GM19463 (cell line): ENCODE results near the gene UTP11.
"Not testable (repeated sequence)": the region's sequence is repeated elsewhere in the genome, so short reads cannot be mapped to it uniquely, and the experiment has no call there.

Experiments used
- ATAC-seq: cut with Tn5 transposase; IDR thresholded peaks from one replicate; pipeline ENCODE4 v1.9.1; 2021; ENCODE audit warnings: mild to moderate bottlenecking, moderate library complexity; ENCODE audit not compliant: unreplicated experiment

The UTP11 gene

DNA sequence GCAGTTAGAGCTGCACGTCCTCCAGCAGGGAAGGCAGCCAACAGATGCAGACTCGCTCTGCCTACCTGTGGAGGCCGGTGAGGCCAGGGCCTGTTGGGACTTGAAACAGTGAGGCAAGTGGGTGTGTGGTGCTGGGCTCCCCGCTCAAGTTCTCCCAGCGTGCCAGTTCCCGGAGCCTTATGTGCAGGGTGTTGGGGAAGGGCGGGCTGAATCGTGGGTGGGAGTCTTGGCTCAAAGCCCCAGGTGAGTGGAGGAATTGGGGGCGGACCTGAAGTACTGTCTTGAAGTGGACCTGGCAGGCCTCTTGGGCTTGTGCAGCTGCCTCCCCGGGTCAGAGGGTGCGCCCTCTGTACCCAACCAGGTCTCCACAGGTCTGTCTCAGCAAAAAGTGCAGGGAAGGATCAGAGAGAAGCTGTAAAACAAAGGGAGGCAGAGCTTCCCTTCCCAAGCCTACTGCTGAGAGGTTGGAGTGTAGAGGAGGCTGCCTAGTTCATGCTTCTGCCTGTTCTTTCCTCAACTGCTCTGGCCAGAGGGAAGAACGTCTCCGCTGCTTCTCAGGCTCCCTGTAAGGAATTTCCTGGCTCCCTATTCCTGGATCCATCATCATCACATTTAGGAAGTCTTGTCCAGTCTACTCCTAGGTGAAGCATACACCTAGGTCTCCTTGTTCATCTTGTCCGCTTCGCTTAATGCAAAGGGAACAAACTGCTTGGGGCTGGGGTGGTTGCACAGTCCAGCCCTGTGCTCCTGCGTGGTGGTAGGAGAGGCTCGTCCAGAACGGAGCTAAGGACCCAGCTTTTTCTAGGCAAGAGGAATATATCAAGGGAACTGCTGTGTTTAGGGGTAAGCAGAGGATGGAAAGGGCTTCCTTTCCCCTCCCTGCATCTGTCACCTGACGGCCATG lies 14.9 kb downstream of the UTP11 start:
- ATAC-seq: no peak

DNA sequence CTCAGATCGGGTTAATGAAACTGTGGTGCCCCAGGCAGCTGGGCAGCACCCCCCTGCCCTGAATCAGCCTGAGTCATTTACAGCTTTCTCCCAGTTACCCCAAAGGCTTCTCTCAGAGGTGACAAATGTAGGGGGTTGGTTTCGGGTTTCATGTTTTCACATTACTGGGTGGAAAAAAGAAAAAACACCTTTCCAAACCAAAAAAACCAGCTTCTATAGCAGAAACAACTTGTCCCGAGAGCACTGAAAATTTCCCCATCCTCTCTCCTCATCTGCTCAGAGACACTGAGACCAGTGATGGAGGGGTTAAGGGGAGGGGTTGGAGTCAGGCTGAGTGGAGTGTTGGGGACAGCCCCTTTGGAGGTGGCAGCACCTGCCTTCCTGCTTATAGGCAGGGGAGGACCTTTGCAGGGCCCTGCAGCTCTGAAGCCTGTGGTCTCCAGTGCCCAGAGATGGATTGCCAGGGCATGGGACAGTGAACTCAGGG lies 15.6 kb downstream of the UTP11 start:
- peak; percentile 78 for ATAC-seq

DNA sequence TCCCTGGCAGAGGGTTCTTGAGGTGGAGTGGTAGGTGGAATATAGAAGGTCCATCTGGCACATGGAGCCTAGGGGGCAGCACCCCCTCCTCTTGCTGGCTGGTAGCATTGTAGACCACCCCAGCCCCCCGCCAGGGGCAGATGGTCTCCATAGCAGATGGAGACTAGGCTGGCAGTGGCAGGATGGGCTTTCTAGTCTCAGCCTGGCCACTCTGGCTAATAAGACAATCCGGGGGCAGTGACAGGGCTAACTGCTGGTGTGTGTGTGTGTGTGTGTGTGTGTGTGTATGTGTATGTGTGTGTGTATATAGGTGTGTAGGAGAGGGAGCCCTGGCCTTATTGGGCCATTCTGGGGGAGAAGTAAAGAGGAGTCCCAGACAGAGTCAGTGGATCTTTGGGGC lies 16.1 kb downstream of the UTP11 start:
- ATAC-seq: no peak

DNA sequence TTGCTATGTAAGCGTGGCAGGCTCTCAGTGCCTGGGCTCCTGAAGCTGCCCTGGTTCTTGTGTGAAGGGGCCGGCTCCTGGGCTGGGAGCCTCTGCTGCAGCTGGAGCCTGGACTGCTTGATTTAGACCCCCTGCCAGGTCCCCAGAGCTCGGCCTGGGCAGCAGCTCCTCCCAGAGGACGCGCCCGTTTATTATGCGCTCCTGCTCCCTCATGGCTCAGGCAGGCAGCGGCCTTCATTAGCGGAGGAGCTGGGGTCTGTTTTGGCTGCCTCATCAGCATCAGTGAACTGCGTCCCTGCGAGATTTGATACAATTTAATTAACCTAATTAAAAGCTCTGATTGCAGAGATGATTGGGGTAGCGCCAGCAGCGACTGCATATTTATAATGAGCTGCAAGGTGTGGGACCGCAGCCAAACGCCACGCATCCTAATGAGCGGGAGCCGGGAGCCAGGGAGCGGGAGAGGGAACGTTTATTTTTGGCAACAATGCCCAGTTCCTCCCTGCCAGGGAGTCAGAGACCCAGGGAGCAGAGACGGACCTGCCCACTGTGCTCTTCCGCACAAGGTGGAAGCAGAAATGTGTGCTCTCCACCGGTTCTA lies 16.6 kb downstream of the UTP11 start:
- no peak for ATAC-seq

DNA sequence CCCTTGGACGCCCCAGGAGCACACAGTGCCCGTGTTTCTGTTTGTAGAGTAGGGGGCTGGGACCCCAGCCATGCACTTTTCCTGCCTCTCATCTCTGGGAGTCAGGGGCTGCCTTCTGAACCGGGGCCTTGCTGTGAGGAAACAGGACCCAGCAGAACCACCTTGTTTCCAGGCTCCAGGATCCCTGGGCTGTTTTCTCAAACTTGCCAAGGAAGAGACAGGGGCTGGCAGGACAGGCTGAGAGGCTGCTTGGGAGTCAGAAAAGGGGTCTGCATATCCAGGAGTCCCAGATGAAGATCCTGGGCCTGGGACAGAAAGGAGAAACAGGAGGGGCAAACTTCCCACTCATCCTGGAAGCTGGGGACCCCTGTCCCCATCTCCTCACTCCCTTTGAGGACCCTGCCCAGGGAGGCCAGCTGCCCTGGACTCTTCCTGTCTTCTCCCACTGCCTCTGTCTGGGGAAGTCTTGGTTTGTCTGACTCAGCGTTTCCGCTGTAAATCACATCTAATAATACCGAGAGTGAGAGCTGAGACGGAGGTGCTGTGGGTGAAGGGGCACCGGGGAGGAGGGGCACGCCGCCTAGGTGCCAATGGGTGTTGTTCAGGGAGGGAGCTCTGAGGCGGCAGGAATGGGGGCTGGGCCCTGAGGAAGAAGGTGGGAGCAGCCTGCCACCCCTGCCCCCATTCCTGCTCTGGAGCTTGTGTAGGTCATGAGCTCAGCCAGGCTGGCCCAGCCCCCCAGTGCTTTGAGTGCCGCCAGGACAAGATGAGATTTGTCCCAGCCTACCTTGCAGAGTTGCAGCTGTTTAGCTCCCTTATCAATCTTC lies 17.4 kb downstream of the UTP11 start:
- peak; percentile 46 for ATAC-seq

DNA sequence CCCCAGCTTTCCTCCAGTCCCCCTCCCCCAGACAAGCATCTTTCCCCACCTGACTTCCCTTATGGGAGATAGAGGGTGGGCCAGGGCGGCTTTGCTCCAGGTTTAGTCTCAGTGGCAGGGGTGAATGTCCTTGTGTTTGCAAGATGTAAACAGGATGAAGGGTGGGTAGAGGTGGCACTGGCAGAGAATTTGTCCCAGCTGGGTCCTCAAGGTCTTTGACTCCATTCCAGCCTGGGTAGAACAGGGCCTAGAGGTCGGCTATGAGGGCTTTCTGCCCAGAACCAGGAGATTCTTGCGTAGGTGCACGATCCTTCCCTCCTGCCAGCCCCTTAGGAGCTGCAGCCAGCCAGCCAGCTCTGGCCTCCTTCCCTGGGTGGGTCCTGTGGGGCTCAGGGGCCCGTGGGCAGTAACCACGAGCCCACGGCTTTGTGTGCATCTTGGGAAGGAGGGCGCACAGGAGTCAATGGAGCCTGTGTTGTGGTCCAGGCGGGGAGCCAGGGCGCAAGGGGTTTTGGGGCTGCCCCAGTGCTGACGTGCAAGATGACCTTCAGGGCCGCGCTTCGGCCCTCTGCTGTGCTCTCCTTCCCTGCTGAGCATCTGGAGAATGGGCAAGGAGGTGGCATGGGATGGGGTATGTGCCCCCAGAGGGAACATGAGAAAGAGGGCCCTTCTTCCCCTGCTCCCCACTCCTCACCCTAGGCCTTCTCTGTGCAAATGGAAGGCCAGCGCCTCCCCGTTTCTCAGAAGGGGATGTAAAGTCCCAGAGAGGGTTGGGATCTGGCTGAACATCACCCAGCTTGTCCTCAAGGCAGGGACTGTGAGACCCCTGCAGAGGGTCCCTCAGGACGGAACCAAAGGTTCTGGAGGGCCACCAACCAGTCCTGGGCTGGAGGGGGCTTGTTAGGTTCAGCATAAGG lies 18.3 kb downstream of the UTP11 start:
- no peak for ATAC-seq

DNA sequence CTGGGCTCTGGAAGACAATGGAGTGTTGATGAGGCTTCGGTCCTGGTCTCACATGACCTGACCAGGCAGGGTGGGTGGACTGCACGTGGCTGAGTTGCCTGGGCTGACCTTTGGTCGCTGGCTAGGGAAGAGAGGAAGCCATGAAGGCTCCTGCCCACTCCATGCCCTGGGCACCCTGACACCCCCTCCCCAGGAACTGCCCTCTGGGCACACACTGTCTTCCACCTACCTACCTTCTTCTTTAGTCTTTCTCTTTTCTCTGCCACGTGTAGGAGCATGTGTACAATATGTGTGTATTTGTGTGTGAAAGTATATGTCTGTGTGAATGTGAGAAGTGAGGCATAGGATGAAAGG lies 19.0 kb downstream of the UTP11 start:
- ATAC-seq: no peak

DNA sequence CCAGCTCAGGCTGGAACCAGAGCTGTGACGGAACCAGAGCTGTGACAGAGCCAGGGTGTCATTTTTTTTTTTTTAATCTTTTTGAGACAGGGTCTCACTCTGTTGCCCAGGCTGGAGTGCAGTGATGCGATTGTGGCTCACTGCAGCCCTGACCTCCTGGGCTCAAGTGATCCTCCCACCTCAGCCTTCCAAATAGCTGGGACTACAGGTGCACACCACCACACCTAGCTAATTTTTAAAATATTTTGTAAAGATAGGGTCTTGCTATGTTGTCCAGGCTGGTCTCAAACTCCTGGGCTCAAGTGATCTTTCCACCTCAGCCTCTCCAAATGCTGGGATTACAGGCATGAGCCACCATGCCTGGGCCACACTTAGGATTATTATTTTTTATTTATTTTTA lies 20.5 kb downstream of the UTP11 start:
- ATAC-seq: not testable (repeated sequence)

DNA sequence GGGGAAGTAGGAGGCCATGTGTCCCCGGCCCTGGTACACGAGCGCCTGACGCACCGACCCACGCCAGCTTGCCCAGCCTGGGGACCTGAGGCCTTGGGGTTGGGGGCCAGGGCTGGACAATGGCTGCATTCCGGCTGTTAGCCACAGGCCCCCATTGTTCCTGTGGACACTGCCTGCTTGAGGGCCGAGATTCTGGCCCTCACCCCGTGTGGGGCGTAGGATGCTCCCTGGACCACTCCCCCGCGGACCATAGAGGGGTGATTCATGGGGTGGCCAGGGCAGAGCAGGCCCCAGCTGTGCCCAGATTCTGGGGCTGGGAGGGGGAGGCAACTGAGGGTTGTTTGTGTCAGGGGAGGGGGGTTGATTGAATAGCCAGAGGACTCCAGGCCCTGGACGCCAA lies 22.3 kb downstream of the UTP11 start:
- ATAC-seq: no peak

DNA sequence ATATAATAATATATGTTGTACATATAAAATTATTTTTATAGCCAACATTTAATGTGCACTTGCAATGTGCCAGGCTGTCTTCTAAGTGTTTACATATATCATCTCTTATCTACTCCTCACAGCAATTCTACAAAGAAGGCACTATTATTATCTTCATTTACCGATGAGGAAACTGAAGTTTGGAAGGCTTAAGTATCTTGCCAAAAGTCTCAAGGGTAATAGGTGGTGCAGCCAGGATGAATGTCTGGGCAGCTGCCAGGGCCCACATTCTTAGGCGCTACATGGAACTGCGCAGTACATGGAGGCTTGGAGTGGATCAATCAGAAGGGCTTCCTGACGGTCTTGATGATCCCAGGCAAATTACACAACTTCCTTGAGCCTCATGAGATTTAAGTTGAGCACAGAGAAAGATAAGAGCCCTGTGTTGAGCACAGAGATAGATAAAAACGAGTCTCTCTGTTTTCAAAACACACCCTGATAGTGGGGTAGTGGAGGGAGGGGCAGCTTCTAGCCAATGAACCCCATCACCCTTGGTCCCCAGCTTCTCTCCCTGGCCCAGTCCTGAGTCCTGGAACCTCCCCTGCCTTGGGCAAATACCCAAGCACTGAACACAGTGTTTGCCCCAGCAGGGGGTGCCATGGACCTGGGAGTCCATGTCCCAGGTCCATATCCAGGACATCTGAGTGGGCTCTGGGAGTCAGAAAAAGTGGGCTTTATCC lies 24.8 kb downstream of the UTP11 start:
- ATAC-seq: no peak

DNA sequence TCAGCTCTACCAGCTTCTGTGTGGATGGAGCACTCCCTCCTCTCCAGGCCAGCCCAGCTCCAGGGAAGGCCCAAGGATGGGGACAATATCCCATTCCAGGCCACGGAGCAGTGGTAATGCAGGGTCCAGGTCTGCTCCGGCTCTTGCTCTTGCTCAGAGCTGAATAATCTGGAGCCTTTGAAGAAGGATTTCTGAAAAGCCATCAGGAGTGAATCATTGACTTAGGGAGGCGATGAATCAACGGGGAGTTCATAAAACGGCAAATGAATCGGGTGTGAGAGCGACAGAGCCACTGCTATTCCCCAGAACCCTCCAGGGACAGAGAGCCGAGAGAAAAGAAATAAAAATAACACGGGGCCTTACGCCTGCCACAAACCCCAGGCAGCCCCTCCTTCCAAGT lies 26.3 kb downstream of the UTP11 start:
- no peak for ATAC-seq

DNA sequence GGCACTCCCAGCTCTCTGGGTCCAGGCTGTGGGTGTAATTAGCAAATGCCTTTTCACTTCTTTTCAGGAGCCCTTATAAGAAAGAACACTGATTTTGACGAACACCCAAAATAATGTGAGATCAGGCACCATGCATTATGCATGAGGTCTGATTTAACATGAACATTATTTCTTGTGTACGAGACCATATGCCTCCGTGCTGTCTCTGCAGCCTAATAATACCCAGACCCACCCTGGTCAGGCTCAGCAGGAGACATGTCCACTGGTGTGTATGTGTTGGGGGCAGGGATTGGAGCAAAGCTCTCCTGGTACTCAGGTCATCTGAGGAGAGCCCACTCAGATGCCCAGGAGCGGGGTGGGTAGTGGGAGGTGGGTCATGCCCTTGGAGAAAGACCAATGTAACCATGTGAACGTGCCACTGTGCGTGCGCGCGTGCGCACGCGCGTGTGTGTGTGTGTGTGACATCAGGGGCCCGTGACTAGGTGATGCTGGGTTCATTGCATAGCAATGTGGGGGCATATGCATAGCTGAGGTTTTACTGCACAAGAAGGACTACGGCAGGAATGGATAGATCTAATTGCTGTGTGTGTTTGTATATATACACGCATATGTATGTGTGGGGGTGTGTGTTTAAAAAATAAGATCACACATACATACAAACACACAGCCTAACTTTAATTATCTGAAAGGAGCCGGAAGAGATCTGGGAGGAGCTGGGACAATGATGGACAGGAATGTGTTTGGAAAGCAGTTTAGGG lies 27.0 kb downstream of the UTP11 start:
- no peak for ATAC-seq

DNA sequence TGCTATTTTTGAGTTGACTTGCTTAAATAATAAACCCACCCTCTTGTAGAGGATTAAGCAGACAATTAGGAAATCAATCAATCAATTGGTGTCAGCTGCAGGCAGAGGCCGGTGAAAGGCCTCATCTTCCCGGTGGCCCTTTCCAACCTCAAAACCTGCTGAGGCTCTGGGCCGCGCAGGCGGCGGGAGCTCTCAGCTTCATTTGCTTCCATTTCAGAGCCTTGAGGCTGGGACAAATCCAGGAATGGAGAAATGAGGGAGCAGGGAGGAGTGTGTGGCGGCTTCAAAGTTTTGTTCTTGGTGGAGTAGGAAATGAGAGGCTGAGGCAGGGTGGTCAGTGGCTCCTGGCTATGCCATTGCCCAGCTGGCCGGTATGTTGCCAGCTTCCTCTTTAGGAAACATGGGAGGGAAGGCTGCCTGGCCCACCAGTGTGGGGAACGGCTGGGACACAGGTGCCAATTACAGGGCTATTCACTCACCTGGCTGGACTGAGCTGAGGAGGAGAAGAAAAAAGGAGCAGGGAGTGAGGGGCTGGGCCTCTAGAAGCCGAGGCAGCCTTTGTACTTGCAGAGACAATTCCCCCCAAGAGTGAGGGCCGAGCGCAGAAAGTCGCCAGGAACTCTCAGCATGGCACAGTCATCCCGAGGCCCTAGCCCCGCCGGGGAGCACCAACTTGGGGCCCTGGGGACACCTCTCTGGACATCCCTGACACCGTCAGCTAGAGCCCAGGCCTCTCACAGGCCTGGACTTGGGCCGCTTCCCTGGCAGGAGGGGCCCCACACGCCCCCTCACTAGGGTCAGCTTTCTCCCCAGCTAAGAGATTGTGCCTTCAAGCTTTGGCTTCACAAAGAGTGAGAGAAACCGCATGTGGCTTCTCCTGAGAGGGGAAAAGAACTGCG lies 29.7 kb downstream of the UTP11 start:
- ATAC-seq: no peak

DNA sequence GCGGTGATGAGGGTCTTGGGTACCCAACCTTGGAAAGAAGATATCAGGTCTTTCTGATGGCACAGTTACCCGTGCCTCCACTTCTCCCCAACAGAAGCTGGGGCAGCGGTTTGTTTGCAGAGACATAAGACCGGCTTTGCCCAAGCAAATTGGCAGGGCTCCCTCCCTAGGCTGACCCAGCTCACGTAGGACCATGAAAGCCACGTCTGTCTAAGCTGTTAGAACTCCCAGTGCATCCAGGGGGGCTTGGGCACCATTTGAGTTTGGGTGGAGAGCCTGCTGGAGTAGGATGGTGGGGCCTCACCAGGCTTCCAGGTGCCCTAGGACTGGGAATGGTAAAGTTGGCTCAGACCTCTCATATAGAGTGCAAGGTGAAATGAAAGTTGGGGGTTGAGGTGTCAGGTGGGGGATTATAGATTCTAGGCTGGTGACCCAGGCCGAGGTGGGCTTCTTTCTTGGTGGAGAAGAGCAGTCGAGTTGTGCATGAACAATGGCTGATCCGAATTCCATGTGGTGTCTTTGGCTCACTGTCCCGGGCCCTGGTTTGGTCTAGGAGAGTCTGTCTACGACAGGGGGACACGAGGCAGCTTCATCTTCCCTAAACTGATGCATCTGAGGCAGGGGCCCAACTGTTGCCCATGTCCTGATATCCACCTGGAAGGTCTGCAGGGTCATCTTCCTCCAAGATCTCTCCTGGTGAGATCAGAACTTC lies 30.7 kb downstream of the UTP11 start:
- ATAC-seq: no peak

DNA sequence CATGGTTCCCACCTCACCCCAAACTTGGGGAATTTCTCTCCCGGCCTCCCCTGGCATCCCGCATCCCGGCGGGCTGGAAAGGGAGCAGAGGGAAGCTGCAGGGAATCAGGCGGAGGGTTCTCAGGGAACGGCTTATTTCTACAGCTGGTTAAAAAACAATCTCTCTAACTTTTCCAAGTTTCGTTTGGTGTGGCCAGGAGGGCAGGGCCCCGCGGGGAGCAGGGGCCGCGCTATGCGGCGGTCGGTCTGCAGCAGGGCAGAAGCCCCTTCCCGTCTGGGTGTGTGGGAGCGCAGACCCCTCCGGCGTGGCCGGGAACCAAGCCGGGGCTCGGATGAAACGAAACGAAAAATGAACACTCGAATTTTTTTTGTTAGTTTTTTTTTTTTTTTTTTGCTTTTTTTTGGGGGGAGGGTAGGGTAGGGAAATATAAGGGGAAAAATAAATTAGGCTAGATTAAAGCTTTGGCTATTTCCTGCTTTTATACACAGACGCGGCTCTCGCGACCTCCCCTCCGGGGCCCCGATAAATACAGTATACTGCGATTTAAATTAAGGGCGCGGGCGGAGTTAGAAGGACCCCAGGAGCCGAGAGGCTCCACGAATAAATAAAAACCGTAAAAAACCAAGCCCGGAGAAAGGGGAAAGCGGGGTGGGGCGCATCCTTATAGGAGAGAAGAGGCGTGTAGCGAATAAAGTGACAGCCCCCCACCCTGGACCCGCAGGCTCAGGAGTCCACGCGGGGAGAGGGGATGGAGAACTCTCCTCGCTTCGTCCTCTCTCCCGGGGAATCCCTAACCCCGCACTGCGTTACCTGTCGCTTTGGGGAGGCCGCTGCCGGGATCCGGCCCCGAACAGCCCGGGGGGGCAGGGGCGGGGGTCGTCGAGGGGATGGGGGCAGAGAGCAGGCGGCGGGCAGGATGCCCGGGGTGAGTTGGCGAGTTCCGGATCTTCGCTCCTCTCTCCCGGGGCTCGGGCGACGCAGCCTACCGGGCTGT lies 32.0 kb downstream of the UTP11 start:
- ATAC-seq: no peak
